Jurkat, Clone E6-1 (cell line): ENCODE data around the gene SHCBP1. TPM values are rescaled to one million over a fixed set of nuclear protein-coding genes. Genes with fewer than 3 reads are reported as not detected.
"Not testable (repeated sequence)": the region's sequence is repeated elsewhere in the genome, so short reads cannot be mapped to it uniquely, and the experiment has no call there.

Experiments
- DNase-seq: peaks from one replicate; pipeline ENCODE4 v3.0.0-alpha.2; 2011; ENCODE audit warnings: low read depth, low spot score
- H3K4me3 ChIP-seq: 2 replicates; pipeline ENCODE4 v1.5.1; 2011; ENCODE audit warnings: mild to moderate bottlenecking, low read length, control low read depth, moderate library complexity
- polyA plus RNA-seq: library from polyadenylated mRNA; unstranded; fragments of >200 nt; gene quantifications from one replicate; pipeline ENCODE4 v1.2.1, GENCODE V29; 2012; ENCODE audit warnings: missing spikeins; ENCODE audit not compliant: insufficient read length, insufficient read depth

The SHCBP1 gene
- polyA plus RNA-seq: 31.8 TPM

GRCh38 chr16:46621006-46621933, at the start of gene SHCBP1:
Gene SHCBP1, minus strand, starts transcription at chr16:46621379. Its CDS starts 20 bp downstream, at chr16:46621359.
- peak within 1 kb of the TSS; percentile 79 for H3K4me3 ChIP-seq
- peak; percentile 75 for DNase-seq

GRCh38 chr16:46662123-46662522, 40.9 kb upstream of the SHCBP1 start:
- no peak for DNase-seq
- no peak overlapping the region for H3K4me3 ChIP-seq

- peak; percentile 7 for DNase-seq
- no peak overlapping the region for H3K4me3 ChIP-seq
Measured at GRCh38 chr16:46658925-46659324, 37.7 kb upstream of the SHCBP1 start.

- no peak for DNase-seq
- H3K4me3 ChIP-seq: no peak overlapping the region
Measured at GRCh38 chr16:46651305-46651704, 30.1 kb upstream of the SHCBP1 start.

- H3K4me3 ChIP-seq: no peak overlapping the region
- DNase-seq: no peak
Measured at GRCh38 chr16:46650254-46650623, 29.1 kb upstream of the SHCBP1 start.

GRCh38 chr16:46649588-46650253, 28.5 kb upstream of the SHCBP1 start:
- DNase-seq: no peak
- H3K4me3 ChIP-seq: no peak overlapping the region

- no peak overlapping the region for H3K4me3 ChIP-seq
- no peak for DNase-seq
Measured at GRCh38 chr16:46648656-46649055, 27.5 kb upstream of the SHCBP1 start.

- no peak for DNase-seq
Measured at GRCh38 chr16:46638947-46639925, 18.1 kb upstream of the SHCBP1 start.

GRCh38 chr16:46632778-46633733, 11.9 kb upstream of the SHCBP1 start:
- no peak overlapping the region for H3K4me3 ChIP-seq
- DNase-seq: no peak

More at GRCh38 chr16:46638947-46639925, 18.1 kb upstream of the SHCBP1 start:
- H3K4me3 ChIP-seq: no peak overlapping the region

- DNase-seq: peak; percentile 12
- no peak overlapping the region for H3K4me3 ChIP-seq
Measured at GRCh38 chr16:46629331-46630219, 8.4 kb upstream of the SHCBP1 start.

GRCh38 chr16:46627746-46628145, 6.6 kb upstream of the SHCBP1 start:
- H3K4me3 ChIP-seq: no peak overlapping the region
- DNase-seq: no peak

- H3K4me3 ChIP-seq, DNase-seq: not testable (repeated sequence)
Measured at GRCh38 chr16:46626681-46627080, 5.5 kb upstream of the SHCBP1 start.

- not testable (repeated sequence) for DNase-seq, H3K4me3 ChIP-seq
Measured at GRCh38 chr16:46624862-46625261, 3.7 kb upstream of the SHCBP1 start.

- not testable (repeated sequence) for DNase-seq, H3K4me3 ChIP-seq
Measured at GRCh38 chr16:46623707-46624106, 2.5 kb upstream of the SHCBP1 start.

GRCh38 chr16:46623246-46623645, 2.1 kb upstream of the SHCBP1 start:
- DNase-seq, H3K4me3 ChIP-seq: not testable (repeated sequence)

- DNase-seq: no peak
- H3K4me3 ChIP-seq: peak overlapping the region; percentile 79
Measured at GRCh38 chr16:46621934-46622676, 926 bp upstream of the SHCBP1 start.
